ENCODE measurements around the gene SLC6A6.

DNA sequence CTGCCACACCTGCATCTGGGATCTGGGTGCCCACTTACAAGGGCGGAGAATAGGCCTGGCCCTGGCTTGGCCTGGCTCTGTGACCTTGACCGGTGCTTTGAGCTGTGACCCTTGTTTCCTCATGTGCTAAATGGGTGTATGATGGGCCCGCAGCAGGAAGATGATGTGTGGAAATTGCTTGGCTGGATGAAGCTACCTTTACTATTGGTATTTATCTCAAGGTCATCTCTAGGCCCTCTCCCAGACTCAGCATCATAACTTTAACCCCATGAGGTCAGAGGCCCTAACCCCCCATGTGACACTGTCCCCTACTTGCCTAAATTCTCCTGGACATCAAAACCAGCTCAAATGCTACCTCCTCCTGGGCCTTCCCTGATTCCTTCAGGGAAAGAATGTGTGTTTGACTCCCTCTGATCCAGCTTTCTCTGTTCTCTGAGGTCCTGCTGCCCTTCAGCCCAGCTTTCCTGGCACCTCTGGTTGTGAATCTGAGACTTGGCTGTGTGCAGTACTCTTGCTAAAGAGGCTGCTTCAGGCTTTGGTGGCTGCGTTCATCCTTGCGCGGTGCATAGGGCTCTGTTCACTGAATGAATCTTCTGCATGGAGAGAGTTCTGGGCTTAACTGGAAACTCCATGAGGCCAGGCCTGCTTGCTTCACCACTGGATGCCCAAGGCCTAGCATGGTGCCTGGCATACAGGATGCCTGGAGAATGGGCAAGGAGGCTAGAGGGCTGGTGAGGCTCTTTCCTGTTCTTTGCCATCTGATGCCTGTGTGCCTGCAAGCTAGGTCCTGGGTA is 25.2 kb upstream of the SLC6A6 start:
- TF ChIP-seq, protein P1, sequence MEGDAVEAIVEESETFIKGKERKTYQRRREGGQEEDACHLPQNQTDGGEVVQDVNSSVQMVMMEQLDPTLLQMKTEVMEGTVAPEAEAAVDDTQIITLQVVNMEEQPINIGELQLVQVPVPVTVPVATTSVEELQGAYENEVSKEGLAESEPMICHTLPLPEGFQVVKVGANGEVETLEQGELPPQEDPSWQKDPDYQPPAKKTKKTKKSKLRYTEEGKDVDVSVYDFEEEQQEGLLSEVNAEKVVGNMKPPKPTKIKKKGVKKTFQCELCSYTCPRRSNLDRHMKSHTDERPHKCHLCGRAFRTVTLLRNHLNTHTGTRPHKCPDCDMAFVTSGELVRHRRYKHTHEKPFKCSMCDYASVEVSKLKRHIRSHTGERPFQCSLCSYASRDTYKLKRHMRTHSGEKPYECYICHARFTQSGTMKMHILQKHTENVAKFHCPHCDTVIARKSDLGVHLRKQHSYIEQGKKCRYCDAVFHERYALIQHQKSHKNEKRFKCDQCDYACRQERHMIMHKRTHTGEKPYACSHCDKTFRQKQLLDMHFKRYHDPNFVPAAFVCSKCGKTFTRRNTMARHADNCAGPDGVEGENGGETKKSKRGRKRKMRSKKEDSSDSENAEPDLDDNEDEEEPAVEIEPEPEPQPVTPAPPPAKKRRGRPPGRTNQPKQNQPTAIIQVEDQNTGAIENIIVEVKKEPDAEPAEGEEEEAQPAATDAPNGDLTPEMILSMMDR (IDR thresholded peaks at IDR 0.05; ENCODE audit: insufficient read depth, low read length, poor library complexity, severe bottlenecking): no peak
- no peak for TF ChIP-seq EZH2phosphoT487 (conservative IDR thresholded peaks at IDR 0.05; ENCODE audit: low read length)

Data from SU-DHL-6 (cell line).